ENCODE results near the gene C10orf95.

The C10orf95 gene

DNA sequence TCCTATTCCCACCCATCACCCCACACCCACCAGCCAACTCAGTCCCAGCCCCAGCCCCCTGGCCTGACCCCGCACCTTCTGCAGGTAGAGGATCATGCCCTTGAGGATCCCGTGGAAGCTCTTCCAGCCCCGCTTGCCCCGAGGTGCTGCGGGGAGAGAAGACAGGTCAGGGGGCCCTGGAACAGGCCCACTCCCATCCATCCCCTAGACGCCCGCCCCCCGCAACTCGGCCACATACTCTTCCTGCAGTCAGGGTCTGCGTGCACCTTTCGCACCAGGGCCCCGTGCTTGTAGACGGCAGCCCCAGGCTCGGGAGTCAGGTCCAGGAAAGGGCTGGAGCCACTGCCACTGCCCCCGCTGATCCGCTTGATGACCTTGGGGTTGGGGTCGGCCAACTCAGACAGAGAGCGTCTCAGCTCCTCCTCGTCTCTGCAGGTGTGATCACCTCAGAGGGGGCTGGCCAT lies 46.2 kb downstream of the C10orf95 start:
- FAIRE-seq (no peak), DNase-seq (ENCODE audit: extremely low spot score, insufficient read length, low read depth) (no peak)

DNA sequence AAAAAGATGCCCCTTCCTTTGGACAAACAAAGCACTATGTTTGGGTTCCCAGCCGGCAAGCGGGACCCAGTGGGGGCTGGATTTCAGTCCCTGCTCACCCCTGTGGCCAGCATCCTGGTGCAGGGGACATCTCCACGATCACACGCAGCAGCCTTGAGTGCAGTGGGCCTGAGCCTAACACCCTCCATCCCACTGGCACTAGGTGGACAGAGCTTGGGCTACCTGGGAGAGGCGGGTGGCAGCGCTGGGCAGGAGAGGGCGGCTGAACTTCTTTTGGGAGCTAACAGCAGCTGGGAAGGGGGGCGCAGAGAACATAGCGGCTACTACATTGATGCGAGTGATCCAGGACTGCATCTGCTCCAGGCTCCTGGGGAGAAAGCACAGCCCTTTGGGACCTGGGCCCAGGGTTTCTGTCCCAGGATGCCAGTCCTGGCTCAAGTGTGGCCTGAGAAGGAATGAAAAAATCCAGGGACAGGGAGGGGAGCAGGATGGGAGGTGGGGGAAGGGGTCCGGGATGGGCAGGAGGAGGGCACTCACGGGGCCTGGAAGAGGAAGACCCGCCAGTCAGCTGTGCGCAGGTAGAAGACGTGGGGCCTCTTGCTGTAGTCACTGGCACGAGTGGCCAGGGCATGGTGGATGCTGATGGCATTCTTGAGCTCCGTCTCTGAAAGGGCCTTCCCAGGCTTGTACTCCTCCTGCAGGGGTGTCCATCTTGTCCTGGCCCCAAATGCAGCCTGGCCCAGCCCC lies 46.8 kb downstream of the C10orf95 start:
- DNase-seq (ENCODE audit: extremely low spot score, insufficient read length, low read depth) (no peak), FAIRE-seq (no peak)

DNA sequence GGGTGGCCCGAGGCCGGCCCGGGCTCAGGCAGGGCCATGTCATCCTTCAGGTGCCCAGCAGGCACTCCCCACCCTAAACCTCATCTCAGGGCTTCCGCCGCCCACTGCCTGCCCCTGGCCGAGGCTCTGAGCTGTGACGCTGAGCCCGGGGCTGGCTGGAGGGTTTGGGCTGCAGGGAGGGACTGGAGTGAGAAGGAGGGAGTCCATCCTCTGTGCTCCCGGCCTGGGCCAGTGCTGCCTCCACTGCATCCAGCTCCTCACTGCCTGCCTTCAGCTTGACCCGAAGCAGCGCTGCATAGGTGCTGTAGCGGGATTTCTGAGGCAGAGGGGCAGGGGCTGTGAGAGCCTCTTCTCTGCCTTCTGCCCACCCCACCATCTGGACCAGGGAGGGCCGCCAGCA lies 48.2 kb downstream of the C10orf95 start:
- FAIRE-seq, result no peak
- DNase-seq (ENCODE audit: extremely low spot score, insufficient read length, low read depth), result no peak

DNA sequence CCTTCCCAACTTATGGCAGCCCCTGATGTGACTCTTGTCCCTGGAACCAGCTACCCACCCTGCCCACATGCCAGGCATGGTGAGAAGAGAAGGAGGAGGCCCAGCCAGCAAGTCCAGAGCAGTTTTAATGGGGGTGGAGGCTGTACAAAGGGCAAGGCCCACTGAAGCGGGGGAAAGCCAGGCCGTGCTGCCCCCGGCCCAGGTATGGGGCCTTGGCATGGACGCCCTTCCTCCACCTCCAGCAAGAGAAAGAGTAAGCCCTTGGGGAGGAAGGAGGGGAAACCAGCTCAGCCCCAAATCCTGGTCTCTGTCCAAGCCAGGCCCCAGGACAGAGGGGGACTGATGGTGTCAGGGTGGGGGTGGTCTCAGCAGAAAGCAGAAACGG lies 48.8 kb downstream of the C10orf95 start:
- FAIRE-seq (no peak), DNase-seq (ENCODE audit: extremely low spot score, insufficient read length, low read depth) (no peak)

DNA sequence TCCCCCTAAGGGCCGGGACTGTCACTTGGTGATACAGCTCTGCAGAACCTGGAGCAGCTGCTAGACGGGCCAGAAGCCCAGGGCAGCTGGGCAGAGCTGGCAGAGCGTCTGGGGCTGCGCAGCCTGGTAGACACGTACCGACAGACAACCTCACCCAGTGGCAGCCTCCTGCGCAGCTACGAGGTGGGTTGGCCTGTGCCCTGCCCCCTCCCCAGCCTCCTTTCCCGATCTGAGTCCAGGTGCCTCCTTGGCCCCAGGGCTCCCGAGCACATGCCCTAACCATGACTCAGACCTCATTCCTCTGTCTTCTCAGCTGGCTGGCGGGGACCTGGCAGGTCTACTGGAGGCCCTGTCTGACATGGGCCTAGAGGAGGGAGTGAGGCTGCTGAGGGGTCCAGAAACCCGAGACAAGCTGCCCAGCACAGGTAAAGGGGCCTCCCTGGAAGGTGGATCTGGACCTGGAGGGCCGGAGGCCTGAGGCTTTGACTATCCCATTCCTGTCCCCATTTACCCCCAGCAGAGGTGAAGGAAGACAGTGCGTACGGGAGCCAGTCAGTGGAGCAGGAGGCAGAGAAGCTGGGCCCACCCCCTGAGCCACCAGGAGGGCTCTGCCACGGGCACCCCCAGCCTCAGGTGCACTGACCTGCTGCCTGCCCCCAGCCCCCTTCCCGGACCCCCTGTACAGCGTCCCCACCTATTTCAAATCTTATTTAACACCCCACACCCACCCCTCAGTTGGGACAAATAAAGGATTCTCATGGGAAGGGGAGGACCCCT lies 49.4 kb downstream of the C10orf95 start:
- FAIRE-seq (no peak), DNase-seq (ENCODE audit: extremely low spot score, insufficient read length, low read depth) (no peak)

DNA sequence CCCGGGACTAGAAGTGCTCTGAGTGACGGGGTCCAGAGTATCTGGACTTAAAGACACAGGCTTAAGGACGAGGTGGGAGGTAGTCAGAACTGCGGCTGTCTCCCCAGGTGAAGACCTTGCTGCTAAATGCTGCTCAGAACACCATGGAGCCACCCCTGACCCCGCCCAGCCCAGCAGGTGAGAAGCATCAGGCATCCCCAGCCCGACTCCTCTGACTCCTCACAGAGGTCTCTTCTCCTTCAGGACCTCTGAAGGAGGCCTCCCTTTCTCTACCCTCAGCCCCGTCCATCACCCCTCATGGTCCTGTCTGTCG lies 50.0 kb downstream of the C10orf95 start:
- no peak for DNase-seq (ENCODE audit: extremely low spot score, insufficient read length, low read depth)
- no peak for FAIRE-seq

DNA sequence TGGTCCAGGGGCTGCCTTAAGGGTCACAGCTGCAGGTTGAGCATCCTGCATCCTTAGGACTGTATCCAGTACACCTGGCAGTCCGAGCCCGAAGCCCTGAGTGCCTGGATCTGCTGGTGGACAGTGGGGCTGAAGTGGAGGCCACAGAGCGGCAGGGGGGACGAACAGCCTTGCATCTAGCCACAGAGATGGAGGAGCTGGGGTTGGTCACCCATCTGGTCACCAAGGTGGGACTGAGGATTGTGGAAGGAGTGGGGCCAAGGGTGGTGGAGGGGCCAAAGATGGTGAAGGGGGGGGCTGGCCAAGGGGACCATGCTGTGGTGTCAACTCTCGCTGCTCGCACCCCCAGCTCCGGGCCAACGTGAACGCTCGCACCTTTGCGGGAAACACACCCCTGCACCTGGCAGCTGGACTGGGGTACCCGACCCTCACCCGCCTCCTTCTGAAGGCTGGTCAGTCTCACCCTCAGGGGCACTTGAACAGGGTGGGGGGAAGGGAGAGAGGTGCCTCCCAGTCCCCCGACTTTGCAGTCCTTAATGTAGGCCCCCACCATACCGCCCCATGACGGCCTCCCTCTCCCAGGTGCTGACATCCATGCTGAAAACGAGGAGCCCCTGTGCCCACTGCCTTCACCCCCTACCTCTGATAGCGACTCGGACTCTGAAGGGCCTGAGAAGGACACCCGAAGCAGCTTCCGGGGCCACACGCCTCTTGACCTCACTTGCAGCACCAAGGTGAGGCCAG lies 50.6 kb downstream of the C10orf95 start:
- DNase-seq (ENCODE audit: extremely low spot score, insufficient read length, low read depth), result no peak
- no peak for FAIRE-seq

DNA sequence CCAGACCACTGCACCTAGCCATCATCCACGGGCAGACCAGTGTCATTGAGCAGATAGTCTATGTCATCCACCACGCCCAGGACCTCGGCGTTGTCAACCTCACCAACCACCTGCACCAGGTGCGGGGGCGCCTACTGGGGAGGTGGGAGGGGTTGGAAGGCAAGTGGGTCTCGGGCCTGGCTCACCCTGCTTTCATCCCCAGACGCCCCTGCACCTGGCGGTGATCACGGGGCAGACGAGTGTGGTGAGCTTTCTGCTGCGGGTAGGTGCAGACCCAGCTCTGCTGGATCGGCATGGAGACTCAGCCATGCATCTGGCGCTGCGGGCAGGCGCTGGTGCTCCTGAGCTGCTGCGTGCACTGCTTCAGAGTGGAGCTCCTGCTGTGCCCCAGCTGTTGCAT lies 51.3 kb downstream of the C10orf95 start:
- DNase-seq (ENCODE audit: extremely low spot score, insufficient read length, low read depth) (no peak), FAIRE-seq (no peak)
